Fibroblast of lung (primary cell): ENCODE results near the gene CCR5.

Source experiments
- EZH2 ChIP-seq: IDR thresholded peaks from 2 replicates; pipeline ENCODE4 v1.5.1; 2012; ENCODE audit warnings: low read length, control low read depth, mild to moderate bottlenecking; ENCODE audit errors: missing control alignments
- TF ChIP-seq, protein P1 (sequence below), 2 donors: IDR thresholded peaks in 1 of 2; conservative IDR thresholded peaks in 1 of 2; 1 replicate in 1 of 2; 2 replicates in 1 of 2; pipeline ENCODE4 v1.5.1; 2011 to 2012; ENCODE audit warnings: low read length in 2 of 2, control low read depth in 1 of 2, inconsistent platforms in 1 of 2, low read depth in 1 of 2, mild to moderate bottlenecking in 1 of 2

DNA sequence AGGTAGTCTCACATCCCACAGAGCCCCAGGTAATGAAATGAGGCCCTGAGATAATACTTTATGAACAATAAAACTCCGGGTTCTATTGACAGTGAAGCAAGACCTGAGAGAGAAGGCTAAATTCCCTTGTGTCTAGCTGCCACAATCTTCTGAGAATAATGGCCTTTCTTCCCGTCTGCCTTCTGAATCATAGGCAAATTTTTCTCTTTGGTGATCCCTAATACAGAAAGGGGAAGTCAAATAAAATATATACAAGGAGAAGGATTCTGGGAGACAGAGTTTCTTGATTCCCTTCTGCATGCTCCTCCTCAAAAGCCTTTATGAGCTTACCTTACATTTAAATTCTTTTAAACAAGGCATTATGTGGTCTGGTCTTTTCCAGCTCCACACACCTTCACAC, 46.7 kb upstream of the CCR5 start:
- TF ChIP-seq, protein P1, sequence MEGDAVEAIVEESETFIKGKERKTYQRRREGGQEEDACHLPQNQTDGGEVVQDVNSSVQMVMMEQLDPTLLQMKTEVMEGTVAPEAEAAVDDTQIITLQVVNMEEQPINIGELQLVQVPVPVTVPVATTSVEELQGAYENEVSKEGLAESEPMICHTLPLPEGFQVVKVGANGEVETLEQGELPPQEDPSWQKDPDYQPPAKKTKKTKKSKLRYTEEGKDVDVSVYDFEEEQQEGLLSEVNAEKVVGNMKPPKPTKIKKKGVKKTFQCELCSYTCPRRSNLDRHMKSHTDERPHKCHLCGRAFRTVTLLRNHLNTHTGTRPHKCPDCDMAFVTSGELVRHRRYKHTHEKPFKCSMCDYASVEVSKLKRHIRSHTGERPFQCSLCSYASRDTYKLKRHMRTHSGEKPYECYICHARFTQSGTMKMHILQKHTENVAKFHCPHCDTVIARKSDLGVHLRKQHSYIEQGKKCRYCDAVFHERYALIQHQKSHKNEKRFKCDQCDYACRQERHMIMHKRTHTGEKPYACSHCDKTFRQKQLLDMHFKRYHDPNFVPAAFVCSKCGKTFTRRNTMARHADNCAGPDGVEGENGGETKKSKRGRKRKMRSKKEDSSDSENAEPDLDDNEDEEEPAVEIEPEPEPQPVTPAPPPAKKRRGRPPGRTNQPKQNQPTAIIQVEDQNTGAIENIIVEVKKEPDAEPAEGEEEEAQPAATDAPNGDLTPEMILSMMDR (conservative IDR thresholded peaks at IDR 0.05 in 1 of 2, IDR thresholded peaks at IDR 0.05 in 1 of 2; ENCODE audit: low read depth in 1 of 2, low read length in 2 of 2): no peak
- TF ChIP-seq EZH2: no peak
